Kidney epithelial cell (primary cell): Measurements from ENCODE around the gene CHDH. TPM values are rescaled to one million over a fixed set of nuclear protein-coding genes. Genes with fewer than 3 reads are reported as not detected.

Source experiments
- DNase-seq: peaks from one replicate; pipeline ENCODE4 v3.0.0-alpha.2; 2010; ENCODE audit warnings: low read depth
- H3K27me3 ChIP-seq: 2 replicates; pipeline ENCODE4 v1.6.0; 2011; ENCODE audit warnings: low read length; ENCODE audit not compliant: control insufficient read depth, insufficient read depth
- H3K36me3 ChIP-seq: 2 replicates; pipeline ENCODE4 v1.5.1; 2011; ENCODE audit warnings: low read length; ENCODE audit not compliant: control insufficient read depth, insufficient read depth
- H3K4me3 ChIP-seq: 2 replicates; pipeline ENCODE4 v1.5.1; 2011; ENCODE audit warnings: low read depth, mild to moderate bottlenecking, control low read depth, low read length
- CTCF ChIP-seq: IDR thresholded peaks from 2 replicates; pipeline ENCODE4 v1.5.1; 2011; ENCODE audit warnings: mild to moderate bottlenecking, moderate library complexity, low read length, control low read depth, inconsistent platforms; ENCODE audit not compliant: insufficient read depth, poor library complexity, severe bottlenecking
- total RNA-seq: library from RNA; depleted of rRNA; stranded (reverse); fragments of >200 nt; gene quantifications from 2 replicates; pipeline ENCODE4 v1.2.3, GENCODE V29; 2015

The CHDH gene
- total RNA-seq, 1 donor from 2014 or later: 3.3 TPM

- no peak for TF ChIP-seq CTCF
- no peak for DNase-seq
- no peaks in the 10 kb centered on the region for H3K27me3 ChIP-seq
These were observed 12.5 kb downstream of the CHDH start for GRCh38 chr3:53833700-53834099.

GRCh38 chr3:53833053-53833645 is 13.1 kb downstream of the CHDH start:
- Histone ChIP-seq H3K4me3 (no peak overlapping the region), H3K27me3 (no peaks in the 10 kb centered on the region), H3K36me3 (no peaks in the 10 kb centered on the region)
- no peak for DNase-seq
- no peak for TF ChIP-seq CTCF

More at GRCh38 chr3:53833700-53834099, 12.5 kb downstream of the CHDH start:
- Histone ChIP-seq H3K36me3 (no peaks in the 10 kb centered on the region), H3K4me3 (no peak overlapping the region)

- Histone ChIP-seq H3K4me3 (no peak overlapping the region), H3K27me3 (no peaks in the 10 kb centered on the region), H3K36me3 (no peaks in the 10 kb centered on the region)
- no peak for DNase-seq
- TF ChIP-seq CTCF: no peak
These were observed 15.3 kb downstream of the CHDH start for GRCh38 chr3:53830944-53831343.

GRCh38 chr3:53829605-53830004 is 16.6 kb downstream of the CHDH start:
- no peak for TF ChIP-seq CTCF
- Histone ChIP-seq H3K36me3 (no peaks in the 10 kb centered on the region), H3K4me3 (no peak overlapping the region), H3K27me3 (no peaks in the 10 kb centered on the region)
- no peak for DNase-seq

- no peak for TF ChIP-seq CTCF
- DNase-seq: no peak
- Histone ChIP-seq H3K27me3 (no peaks in the 10 kb centered on the region), H3K4me3 (no peak overlapping the region), H3K36me3 (no peaks in the 10 kb centered on the region)
These were observed 17.6 kb downstream of the CHDH start for GRCh38 chr3:53828581-53828980.

- no peak for DNase-seq
- Histone ChIP-seq H3K27me3 (no peaks in the 10 kb centered on the region), H3K4me3 (no peak overlapping the region), H3K36me3 (no peaks in the 10 kb centered on the region)
- TF ChIP-seq CTCF: no peak
These were observed 20.2 kb downstream of the CHDH start for GRCh38 chr3:53826048-53826447.
